ENCODE measurements around the gene TNNT2. TPM values are rescaled to one million over a fixed set of nuclear protein-coding genes. Genes with fewer than 3 reads are reported as not detected.

Gene TNNT2
- polyA plus RNA-seq, 4 donors = 58.6 to 74.7 (median 59.0) TPM

- DNase-seq (ENCODE audit: low read depth in 4 of 4, low spot score in 3 of 4) = no peak
Observed at GRCh38 chr1:201379733-201380242, 2.3 kb upstream of the TNNT2 start.

GRCh38 chr1:201378804-201379203, 1.3 kb upstream of the TNNT2 start:
- no peak for DNase-seq (ENCODE audit: low read depth in 4 of 4, low spot score in 3 of 4)

GRCh38 chr1:201376464-201377374, 761 bp downstream of the TNNT2 start:
- DNase-seq (ENCODE audit: low read depth in 4 of 4, low spot score in 3 of 4) = no peak

GRCh38 chr1:201376107-201376463, 1.4 kb downstream of the TNNT2 start:
- no peak for DNase-seq (ENCODE audit: low read depth in 4 of 4, low spot score in 3 of 4)

- no peak for DNase-seq (ENCODE audit: low read depth in 4 of 4, low spot score in 3 of 4)
Observed at GRCh38 chr1:201375169-201375568, 2.3 kb downstream of the TNNT2 start.

- no peak for DNase-seq (ENCODE audit: low read depth in 4 of 4, low spot score in 3 of 4)
Observed at GRCh38 chr1:201374364-201374763, 3.1 kb downstream of the TNNT2 start.

GRCh38 chr1:201371792-201372191, 5.7 kb downstream of the TNNT2 start:
- DNase-seq (ENCODE audit: low read depth in 4 of 4, low spot score in 3 of 4) = no peak

- DNase-seq (ENCODE audit: low read depth in 4 of 4, low spot score in 3 of 4) = no peak
Observed at GRCh38 chr1:201371276-201371675, 6.2 kb downstream of the TNNT2 start.

- no peak for DNase-seq (ENCODE audit: low read depth in 4 of 4, low spot score in 3 of 4)
Observed at GRCh38 chr1:201370500-201370899, 7.0 kb downstream of the TNNT2 start.

GRCh38 chr1:201369209-201369608, 8.3 kb downstream of the TNNT2 start:
- DNase-seq (ENCODE audit: low read depth in 4 of 4, low spot score in 3 of 4) = no peak

- no peak for DNase-seq (ENCODE audit: low read depth in 4 of 4, low spot score in 3 of 4)
Observed at GRCh38 chr1:201366696-201367095, 10.8 kb downstream of the TNNT2 start.

GRCh38 chr1:201365251-201365650, 12.2 kb downstream of the TNNT2 start:
- DNase-seq (ENCODE audit: low read depth in 4 of 4, low spot score in 3 of 4) = no peak

- DNase-seq (ENCODE audit: low read depth in 4 of 4, low spot score in 3 of 4) = no peak
Observed at GRCh38 chr1:201364808-201365105, 12.7 kb downstream of the TNNT2 start.

GRCh38 chr1:201363467-201363866, 14.0 kb downstream of the TNNT2 start:
- no peak for DNase-seq (ENCODE audit: low read depth in 4 of 4, low spot score in 3 of 4)

- no peak for DNase-seq (ENCODE audit: low read depth in 4 of 4, low spot score in 3 of 4)
Observed at GRCh38 chr1:201362906-201363305, 14.6 kb downstream of the TNNT2 start.

- DNase-seq (ENCODE audit: low read depth in 4 of 4, low spot score in 3 of 4) = no peak
Observed at GRCh38 chr1:201361652-201362504, 15.6 kb downstream of the TNNT2 start.

- no peak for DNase-seq (ENCODE audit: low read depth in 4 of 4, low spot score in 3 of 4)
Observed at GRCh38 chr1:201360901-201361651, 16.4 kb downstream of the TNNT2 start.

- no peak for DNase-seq (ENCODE audit: low read depth in 4 of 4, low spot score in 3 of 4)
Observed at GRCh38 chr1:201360486-201360885, 17.0 kb downstream of the TNNT2 start.

GRCh38 chr1:201359873-201360210, 17.6 kb downstream of the TNNT2 start:
- DNase-seq (ENCODE audit: low read depth in 4 of 4, low spot score in 3 of 4) = no peak

GRCh38 chr1:201359031-201359872, 18.2 kb downstream of the TNNT2 start:
- no peak for DNase-seq (ENCODE audit: low read depth in 4 of 4, low spot score in 3 of 4)
